T-helper 17 cell (primary cell): Measurements from ENCODE around the gene PRPF4. TPM values are rescaled to one million over a fixed set of nuclear protein-coding genes. Genes with fewer than 3 reads are reported as not detected.
"Not testable (repeated sequence)": the region's sequence is repeated elsewhere in the genome, so short reads cannot be mapped to it uniquely, and the experiment has no call there.

Experiments used
- ATAC-seq: fragments of 150-1000 bp; cut with Tn5 transposase; 2 replicates; pipeline ENCODE4 v1.10.0; 2021; ENCODE audit warnings: mild to moderate bottlenecking, moderate library complexity
- DNase-seq, 3 donors: peaks; one replicate each; pipeline versions ENCODE4 v3.0.0 to v3.0.0-alpha.2; 2020 to 2021
- H3K9me3 ChIP-seq: one replicate; pipeline ENCODE4 v1.7.0; 2013; ENCODE audit warnings: low read length, mild to moderate bottlenecking; ENCODE audit not compliant: control insufficient read depth, poor library complexity, severe bottlenecking
- H3K27ac Mint-ChIP-seq: one replicate; pipeline ENCODE4 v1.8.0; 2022; ENCODE audit warnings: mild to moderate bottlenecking, moderate library complexity, mixed read lengths
- H3K27me3 Mint-ChIP-seq: one replicate; pipeline ENCODE4 v1.8.0; 2022; ENCODE audit warnings: mixed read lengths
- H3K36me3 Mint-ChIP-seq: one replicate; pipeline ENCODE4 v1.8.0; 2022; ENCODE audit warnings: low read depth, mixed read lengths
- H3K4me1 Mint-ChIP-seq: one replicate; pipeline ENCODE4 v1.8.0; 2022; ENCODE audit warnings: mild to moderate bottlenecking, mixed read lengths
- H3K4me3 Mint-ChIP-seq: one replicate; pipeline ENCODE4 v1.8.0; 2022; ENCODE audit warnings: mild to moderate bottlenecking, moderate library complexity, mixed read lengths
- total RNA-seq, 4 donors: library from RNA in 2 of 4; stranded (reverse) in 2 of 4; gene quantifications; one replicate each; pipeline ENCODE4 v1.2.3 and lab custom pipeline; 2022 to 2026

PRPF4 gene
- total RNA-seq (10 to 100 TPM; 17.0 to 17.8 TPM), total RNA-seq (lab: John Stamatoyannopoulos, UW) (40.6 to 64.1 reads per million in 2 donors)

- DNase-seq (peak; percentile 89 to 90 (median 90)), ATAC-seq (peak; percentile 95)
- H3K36me3 Mint-ChIP-seq = peaks cover 16% of the 10 kb centered on the region
- peaks cover 32% of the 10 kb centered on the region for H3K4me1 Mint-ChIP-seq
- H3K27ac Mint-ChIP-seq = no peak within 1 kb of the TSS
- H3K27me3 Mint-ChIP-seq = no peaks in the 10 kb centered on the region
- no peak within 1 kb of the TSS for H3K4me3 Mint-ChIP-seq
- no peaks in the 10 kb centered on the region for H3K9me3 ChIP-seq
Observed at GRCh38 chr9:113275157-113276131, at the start of gene PRPF4, which contains the start of gene CDC26. PRPF4 (plus strand) TSS chr9:113275658; CDS start chr9:113275744, 86 bp downstream. CDC26 (minus strand) TSS chr9:113275572; CDS start chr9:113272507, 3,065 bp downstream.

DNA sequence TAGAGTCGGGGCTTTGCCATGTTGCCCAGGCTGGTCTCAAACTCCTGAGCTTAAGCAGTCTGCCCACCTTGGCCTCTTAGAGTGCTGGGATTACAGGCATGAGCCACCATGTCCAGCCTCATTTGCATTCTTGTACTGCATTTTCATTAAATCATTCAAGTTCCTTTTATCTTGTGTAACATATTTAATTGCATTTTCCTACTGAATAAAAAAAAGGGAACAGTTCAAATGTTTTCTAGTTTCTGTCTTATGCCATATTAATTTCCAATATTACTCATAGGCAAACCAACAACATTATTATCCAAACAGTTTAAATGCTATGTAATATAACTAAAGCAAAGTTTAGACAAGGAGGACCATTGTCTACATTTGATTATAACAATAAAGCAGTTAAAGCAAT is 48.0 kb upstream of the PRPF4 start:
- H3K27me3 Mint-ChIP-seq = no peaks in the 10 kb centered on the region
- H3K4me3 Mint-ChIP-seq = no peak overlapping the region
- no peak for DNase-seq
- H3K4me1 Mint-ChIP-seq = peaks cover 8% of the 10 kb centered on the region
- ATAC-seq = no peak
- no peak overlapping the region for H3K27ac Mint-ChIP-seq
- H3K9me3 ChIP-seq = no peaks in the 10 kb centered on the region
- no peaks in the 10 kb centered on the region for H3K36me3 Mint-ChIP-seq

GRCh38 chr9:113228130-113228665 is 47.3 kb upstream of the PRPF4 start:
- ATAC-seq = peak; percentile 59
- no peaks in the 10 kb centered on the region for H3K9me3 ChIP-seq
- no peak overlapping the region for H3K4me3 Mint-ChIP-seq
- H3K27me3 Mint-ChIP-seq = no peaks in the 10 kb centered on the region
- H3K27ac Mint-ChIP-seq = no peak overlapping the region
- H3K36me3 Mint-ChIP-seq = no peaks in the 10 kb centered on the region
- DNase-seq = no peak
- peaks cover 11% of the 10 kb centered on the region for H3K4me1 Mint-ChIP-seq

DNA sequence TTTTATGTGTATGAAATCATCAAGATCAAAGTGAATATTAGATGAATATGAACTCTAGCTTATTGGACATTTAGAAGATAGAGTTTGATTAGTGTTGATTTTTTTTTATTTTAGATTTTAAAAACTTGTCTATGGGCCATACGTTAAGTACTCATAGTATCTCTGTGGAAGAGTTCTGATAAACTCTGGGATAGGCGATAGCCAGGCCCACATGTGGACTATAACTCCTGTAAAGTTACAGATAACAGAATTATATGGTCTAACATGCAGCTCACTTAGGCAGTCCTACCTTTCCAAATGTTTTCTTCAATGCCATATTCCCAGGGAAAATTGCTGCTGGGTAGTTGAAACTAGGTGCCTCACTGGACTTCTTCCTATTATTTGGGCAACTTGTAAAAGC is 43.8 kb upstream of the PRPF4 start:
- no peaks in the 10 kb centered on the region for H3K9me3 ChIP-seq
- ATAC-seq = no peak
- DNase-seq = no peak
- Mint-ChIP-seq H3K36me3 (no peaks in the 10 kb centered on the region), H3K27ac (peak overlapping the region; percentile 76), H3K27me3 (no peaks in the 10 kb centered on the region), H3K4me3 (no peak overlapping the region), H3K4me1 (peaks cover 12% of the 10 kb centered on the region)

DNA sequence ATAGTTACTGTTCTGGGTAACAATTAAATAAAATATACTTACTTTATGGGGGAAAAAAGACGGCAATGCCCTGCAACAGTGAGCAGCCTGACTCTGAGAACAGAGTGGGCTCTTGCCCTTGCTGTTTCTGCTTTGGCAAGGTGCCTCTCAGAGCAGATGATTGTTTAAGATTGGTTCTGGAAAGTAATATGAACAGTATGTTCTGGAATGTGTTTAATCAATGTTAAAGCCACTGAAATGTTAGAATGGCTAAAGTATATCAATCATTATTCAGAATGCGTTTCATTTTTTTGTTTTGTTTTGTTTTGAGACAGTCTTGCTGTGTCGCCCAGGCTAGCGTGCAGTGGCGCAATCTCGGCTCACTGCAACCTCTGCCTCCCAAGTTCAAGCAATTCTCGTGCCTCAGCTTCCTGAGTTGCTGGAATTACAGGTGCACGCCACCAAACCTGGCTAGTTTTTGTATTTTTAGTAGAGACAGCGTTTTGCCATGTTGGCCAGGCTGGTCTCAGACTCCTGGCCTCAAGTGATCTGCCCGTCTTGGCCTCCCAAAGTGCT is 39.7 kb upstream of the PRPF4 start:
- not testable (repeated sequence) for H3K27me3 Mint-ChIP-seq, ATAC-seq, H3K4me3 Mint-ChIP-seq, DNase-seq, H3K9me3 ChIP-seq, H3K27ac Mint-ChIP-seq, H3K36me3 Mint-ChIP-seq
- peaks cover 12% of the 10 kb centered on the region for H3K4me1 Mint-ChIP-seq

- no peak for DNase-seq
- H3K27me3 Mint-ChIP-seq = no peaks in the 10 kb centered on the region
- no peak for ATAC-seq
- no peak overlapping the region for H3K27ac Mint-ChIP-seq
- H3K9me3 ChIP-seq = no peaks in the 10 kb centered on the region
- no peaks in the 10 kb centered on the region for H3K36me3 Mint-ChIP-seq
- no peak overlapping the region for H3K4me3 Mint-ChIP-seq
- H3K4me1 Mint-ChIP-seq = peaks cover 12% of the 10 kb centered on the region
Observed at GRCh38 chr9:113237026-113237425, 38.4 kb upstream of the PRPF4 start.

GRCh38 chr9:113238202-113238858 is 37.1 kb upstream of the PRPF4 start:
- no peaks in the 10 kb centered on the region for H3K9me3 ChIP-seq
- no peaks in the 10 kb centered on the region for H3K36me3 Mint-ChIP-seq
- ATAC-seq (no peak), DNase-seq (no peak)
- peaks cover 2% of the 10 kb centered on the region for H3K4me1 Mint-ChIP-seq
- no peaks in the 10 kb centered on the region for H3K27me3 Mint-ChIP-seq
- no peak overlapping the region for H3K27ac Mint-ChIP-seq
- H3K4me3 Mint-ChIP-seq = no peak overlapping the region

DNA sequence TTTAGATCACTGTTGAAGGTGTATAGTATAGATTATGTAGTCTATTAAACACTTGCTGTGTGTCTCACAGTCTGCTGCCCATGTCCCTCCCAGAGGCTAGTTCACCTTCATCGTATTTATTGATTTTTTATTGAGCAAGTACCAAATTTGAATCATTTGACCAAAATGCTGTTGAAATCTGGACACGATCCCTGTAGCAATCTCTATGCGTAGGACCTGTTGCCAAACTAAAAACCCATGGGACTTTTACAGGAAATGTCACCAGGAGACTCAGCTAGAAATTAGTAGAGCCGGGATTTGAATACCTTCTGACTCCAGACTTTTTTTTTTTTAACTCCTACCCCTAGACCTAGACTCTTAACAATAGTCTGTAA is 36.6 kb upstream of the PRPF4 start:
- DNase-seq = no peak
- no peak overlapping the region for H3K27ac Mint-ChIP-seq
- no peak overlapping the region for H3K4me3 Mint-ChIP-seq

DNA sequence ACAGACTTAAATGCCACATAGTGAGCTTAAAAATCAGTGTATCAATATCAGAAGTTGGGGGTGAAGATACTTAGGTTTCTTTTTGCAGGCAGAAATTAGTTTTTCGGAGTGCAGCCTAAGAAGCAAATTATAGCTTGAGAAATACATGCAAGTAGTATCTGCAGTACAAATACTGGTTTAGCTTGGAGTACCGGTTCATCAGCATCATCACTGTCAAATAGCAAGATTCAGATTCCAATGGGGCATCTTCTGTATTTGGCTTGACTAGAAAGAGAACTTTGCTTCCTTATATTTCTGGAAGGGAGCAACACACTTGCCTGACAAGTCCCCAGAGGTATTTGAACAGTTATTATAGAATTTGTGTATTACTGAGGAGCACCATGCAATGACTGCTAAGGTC is 34.3 kb upstream of the PRPF4 start:
- Mint-ChIP-seq H3K36me3 (no peaks in the 10 kb centered on the region), H3K4me1 (peaks cover 2% of the 10 kb centered on the region), H3K27me3 (no peaks in the 10 kb centered on the region), H3K4me3 (no peak overlapping the region), H3K27ac (no peak overlapping the region)
- no peak for DNase-seq
- no peak for ATAC-seq
- H3K9me3 ChIP-seq = no peaks in the 10 kb centered on the region

More for the DNA sequence above, 36.6 kb upstream of the PRPF4 start:
- H3K27me3 Mint-ChIP-seq = no peaks in the 10 kb centered on the region
- peaks cover 2% of the 10 kb centered on the region for H3K4me1 Mint-ChIP-seq
- no peaks in the 10 kb centered on the region for H3K9me3 ChIP-seq
- H3K36me3 Mint-ChIP-seq = no peaks in the 10 kb centered on the region
- no peak for ATAC-seq

GRCh38 chr9:113244556-113244955 is 30.9 kb upstream of the PRPF4 start:
- peaks cover 2% of the 10 kb centered on the region for H3K4me1 Mint-ChIP-seq

DNA sequence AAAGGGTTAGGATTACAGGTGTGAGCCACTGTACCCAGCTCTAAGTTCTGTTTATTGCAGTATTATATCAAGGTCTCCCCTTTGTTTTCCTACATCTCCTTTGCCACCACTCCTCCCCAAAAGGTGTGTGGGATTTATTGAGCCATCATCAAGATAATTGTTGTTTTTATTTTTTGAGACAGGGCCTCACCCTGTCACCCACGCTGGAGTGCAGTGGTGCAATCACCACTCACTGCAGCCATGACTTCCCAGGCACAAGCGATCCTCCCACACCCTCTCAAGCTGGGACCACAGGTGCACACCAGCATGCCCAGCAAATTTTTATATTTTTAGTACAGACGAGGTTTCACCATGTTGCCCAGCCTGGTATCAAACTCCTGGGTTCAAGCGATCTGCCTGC is 29.6 kb upstream of the PRPF4 start:
- no peaks in the 10 kb centered on the region for H3K36me3 Mint-ChIP-seq
- H3K4me1 Mint-ChIP-seq = no peaks in the 10 kb centered on the region
- H3K27me3 Mint-ChIP-seq = no peaks in the 10 kb centered on the region
- H3K4me3 Mint-ChIP-seq = no peak overlapping the region
- no peak for DNase-seq
- H3K9me3 ChIP-seq = no peaks in the 10 kb centered on the region
- no peak overlapping the region for H3K27ac Mint-ChIP-seq
- ATAC-seq = no peak

More at GRCh38 chr9:113244556-113244955, 30.9 kb upstream of the PRPF4 start:
- Mint-ChIP-seq H3K36me3 (no peaks in the 10 kb centered on the region), H3K27me3 (no peaks in the 10 kb centered on the region), H3K4me3 (no peak overlapping the region), H3K27ac (no peak overlapping the region)
- ATAC-seq (no peak), DNase-seq (no peak)
- no peaks in the 10 kb centered on the region for H3K9me3 ChIP-seq

GRCh38 chr9:113246928-113247327 is 28.5 kb upstream of the PRPF4 start:
- ATAC-seq (no peak), DNase-seq (no peak)
- no peak overlapping the region for H3K27ac Mint-ChIP-seq
- H3K27me3 Mint-ChIP-seq = no peaks in the 10 kb centered on the region
- H3K36me3 Mint-ChIP-seq = no peaks in the 10 kb centered on the region
- H3K9me3 ChIP-seq = no peaks in the 10 kb centered on the region
- no peaks in the 10 kb centered on the region for H3K4me1 Mint-ChIP-seq
- no peak overlapping the region for H3K4me3 Mint-ChIP-seq

- no peaks in the 10 kb centered on the region for H3K9me3 ChIP-seq
- no peak for DNase-seq
- Mint-ChIP-seq H3K27ac (no peak overlapping the region), H3K27me3 (no peaks in the 10 kb centered on the region), H3K36me3 (no peaks in the 10 kb centered on the region), H3K4me1 (no peaks in the 10 kb centered on the region), H3K4me3 (no peak overlapping the region)
- no peak for ATAC-seq
Observed at GRCh38 chr9:113247640-113248039, 27.8 kb upstream of the PRPF4 start.
